ENCODE data around the gene ZNF236.
"Not testable (repeated sequence)": the region's sequence is repeated elsewhere in the genome, so short reads cannot be mapped to it uniquely, and the experiment has no call there.

The ZNF236 gene

GRCh38 chr18:76822506-76823160, at the start of gene ZNF236:
Gene ZNF236, plus strand, starts transcription at chr18:76822557. Its CDS starts 51 bp downstream, at chr18:76822608.
- DNase-seq = peak; percentile 33 to 53

GRCh38 chr18:76772665-76773064, 49.7 kb upstream of the ZNF236 start:
- no peak for DNase-seq

GRCh38 chr18:76777036-76777435, 45.3 kb upstream of the ZNF236 start:
- not testable (repeated sequence) for DNase-seq

GRCh38 chr18:76783786-76784484, 38.4 kb upstream of the ZNF236 start:
- no peak for DNase-seq

- no peak for DNase-seq
Observed at GRCh38 chr18:76785872-76786271, 36.5 kb upstream of the ZNF236 start.

GRCh38 chr18:76788571-76789317, 33.6 kb upstream of the ZNF236 start:
- no peak for DNase-seq

- no peak for DNase-seq
Observed at GRCh38 chr18:76791106-76791505, 31.3 kb upstream of the ZNF236 start.

GRCh38 chr18:76791642-76792041, 30.7 kb upstream of the ZNF236 start:
- no peak for DNase-seq

- no peak for DNase-seq
Observed at GRCh38 chr18:76794326-76794725, 28.0 kb upstream of the ZNF236 start.

- peak; percentile 39 to 50 for DNase-seq
Observed at GRCh38 chr18:76801567-76802505, 20.5 kb upstream of the ZNF236 start.

- DNase-seq = no peak
Observed at GRCh38 chr18:76803413-76803812, 18.9 kb upstream of the ZNF236 start.

- peak; percentile 61 to 72 for DNase-seq
Observed at GRCh38 chr18:76803814-76804213, 18.5 kb upstream of the ZNF236 start.

GRCh38 chr18:76805221-76805620, 17.1 kb upstream of the ZNF236 start:
- no peak for DNase-seq

GRCh38 chr18:76806301-76806700, 16.1 kb upstream of the ZNF236 start:
- no peak for DNase-seq

- no peak for DNase-seq
Observed at GRCh38 chr18:76808561-76808960, 13.8 kb upstream of the ZNF236 start.

GRCh38 chr18:76811530-76811929, 10.8 kb upstream of the ZNF236 start:
- DNase-seq = not testable (repeated sequence)

- no peak for DNase-seq
Observed at GRCh38 chr18:76814256-76814655, 8.1 kb upstream of the ZNF236 start.

GRCh38 chr18:76816127-76816526, 6.2 kb upstream of the ZNF236 start:
- no peak for DNase-seq

- DNase-seq = no peak
Observed at GRCh38 chr18:76817888-76818611, 4.3 kb upstream of the ZNF236 start.

GRCh38 chr18:76819411-76820136, 2.8 kb upstream of the ZNF236 start:
- no peak for DNase-seq

- no peak for DNase-seq
Observed at GRCh38 chr18:76821356-76821874, 942 bp upstream of the ZNF236 start.

All from SHP77 (cell line).